BE2C (cell line): ENCODE results near the gene SIRT6.

Experiments used
- DNase-seq: peaks from one replicate; pipeline ENCODE4 v3.0.0-alpha.2; 2020
- H3K27me3 ChIP-seq: fragments of 250-450 bp; sonication (Bioruptor Pico); 2 replicates; pipeline ENCODE4 v1.5.1; 2020; ENCODE audit warnings: mild to moderate bottlenecking
- H3K36me3 ChIP-seq: fragments of 250-450 bp; sonication (Bioruptor Pico); 2 replicates; pipeline ENCODE4 v1.5.1; 2020; ENCODE audit warnings: mild to moderate bottlenecking
- H3K4me1 ChIP-seq: fragments of 250-450 bp; sonication (Bioruptor Pico); 2 replicates; pipeline ENCODE4 v1.5.1; 2020
- H3K4me3 ChIP-seq: 2 replicates; pipeline ENCODE4 v1.5.1; 2011; ENCODE audit warnings: low read depth, low read length
- H3K9me3 ChIP-seq: fragments of 250-450 bp; sonication (Bioruptor Pico); 2 replicates; pipeline ENCODE4 v1.5.1; 2020
- CTCF ChIP-seq: IDR thresholded peaks from 2 replicates; pipeline ENCODE4 v1.5.1; 2012; ENCODE audit warnings: mild to moderate bottlenecking, low read depth, low read length

SIRT6 gene

DNA sequence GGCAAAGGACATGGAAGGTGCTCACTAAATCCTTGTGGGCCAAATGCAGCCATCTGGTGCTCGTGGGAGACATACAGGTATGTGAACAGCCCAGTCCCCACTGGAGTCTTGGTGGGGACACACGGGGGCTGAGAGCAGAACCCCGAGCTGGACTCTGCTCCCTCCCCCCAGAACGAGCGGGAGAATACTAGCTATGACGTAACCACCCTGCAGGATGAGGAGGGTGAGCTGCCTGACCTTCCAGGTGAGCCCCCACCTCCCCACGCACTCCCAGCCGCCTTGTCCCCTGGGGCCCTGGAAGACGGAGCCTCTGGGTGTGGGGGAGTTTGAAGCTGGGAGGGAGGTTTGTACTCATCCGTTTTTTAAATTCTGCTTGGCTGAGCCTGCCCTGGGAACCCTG, 33.4 kb upstream of the SIRT6 start:
- Histone ChIP-seq H3K9me3 (peaks cover 6% of the 10 kb centered on the region), H3K4me1 (no peaks in the 10 kb centered on the region), H3K4me3 (no peak overlapping the region), H3K36me3 (no peaks in the 10 kb centered on the region), H3K27me3 (peaks cover 43% of the 10 kb centered on the region)
- no peak for TF ChIP-seq CTCF
- DNase-seq: no peak

DNA sequence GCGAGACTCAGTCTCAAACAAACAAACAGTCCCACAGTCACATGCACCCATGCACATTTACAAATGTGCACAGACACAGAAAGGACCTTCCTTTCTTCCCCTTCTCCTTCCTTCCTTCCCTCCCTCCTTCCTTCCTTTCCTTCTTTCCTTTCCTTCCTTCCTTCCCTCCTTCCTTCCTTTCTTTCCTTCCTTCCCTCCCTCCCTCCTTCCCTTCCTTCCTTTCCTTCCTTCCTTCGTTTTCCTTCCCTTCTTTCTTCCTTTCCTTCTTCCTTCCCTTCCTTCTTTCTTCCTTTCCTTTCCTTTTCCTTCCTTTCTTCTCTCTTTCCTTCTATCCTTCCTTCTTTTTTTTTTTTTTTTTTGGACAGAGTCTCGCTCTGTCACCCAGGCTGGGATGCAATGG, 30.8 kb upstream of the SIRT6 start:
- no peaks in the 10 kb centered on the region for H3K4me1 ChIP-seq
- peaks cover 6% of the 10 kb centered on the region for H3K9me3 ChIP-seq
- H3K4me3 ChIP-seq: no peak overlapping the region
- peaks cover 49% of the 10 kb centered on the region for H3K27me3 ChIP-seq
- no peak for TF ChIP-seq CTCF
- DNase-seq: no peak
- no peaks in the 10 kb centered on the region for H3K36me3 ChIP-seq

- no peak for TF ChIP-seq CTCF
- Histone ChIP-seq H3K27me3 (peaks cover 53% of the 10 kb centered on the region), H3K4me3 (no peak overlapping the region), H3K9me3 (no peaks in the 10 kb centered on the region), H3K4me1 (no peaks in the 10 kb centered on the region), H3K36me3 (no peaks in the 10 kb centered on the region)
- no peak for DNase-seq
Measured at GRCh38 chr19:4210166-4210731, 27.9 kb upstream of the SIRT6 start.

- no peaks in the 10 kb centered on the region for H3K9me3 ChIP-seq
- no peak for DNase-seq
- no peaks in the 10 kb centered on the region for H3K36me3 ChIP-seq
- no peaks in the 10 kb centered on the region for H3K4me1 ChIP-seq
- H3K4me3 ChIP-seq: no peak overlapping the region
- peak; percentile 48 for TF ChIP-seq CTCF
- peaks cover 36% of the 10 kb centered on the region for H3K27me3 ChIP-seq
Measured at GRCh38 chr19:4208385-4209094, 26.2 kb upstream of the SIRT6 start.

DNA sequence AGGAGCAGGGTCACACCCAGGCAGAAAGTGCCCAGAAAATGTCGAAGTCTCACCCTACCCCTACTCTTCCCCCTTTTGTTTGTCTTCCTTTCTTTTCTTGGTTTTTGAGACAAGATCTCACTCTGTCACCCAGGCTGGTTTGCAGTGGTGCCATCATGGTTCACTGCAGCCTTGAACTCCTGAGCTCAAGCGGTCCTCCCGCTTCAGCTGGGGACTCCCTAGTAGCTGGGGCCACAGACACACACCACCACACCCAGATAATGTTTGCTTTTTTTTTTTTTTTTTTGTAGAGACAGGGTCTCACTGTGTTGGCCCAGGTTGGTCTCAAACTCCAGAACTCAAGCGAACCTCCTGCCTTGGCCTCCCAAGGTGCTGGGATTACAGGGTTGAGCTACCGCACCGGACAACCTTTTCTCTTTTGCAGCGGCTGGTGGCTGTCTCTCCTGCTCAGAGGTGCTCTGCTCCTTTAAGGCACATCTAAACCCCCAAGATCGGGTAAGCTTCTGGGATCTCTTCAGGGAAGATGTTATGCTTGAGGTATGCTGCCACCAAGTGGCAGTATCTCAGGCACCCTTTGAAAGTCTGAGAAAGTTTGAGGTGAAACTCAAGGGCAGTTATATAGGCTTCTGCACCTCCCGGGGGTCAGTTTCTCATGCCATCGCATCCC, 24.6 kb upstream of the SIRT6 start:
- Histone ChIP-seq H3K27me3 (peaks cover 22% of the 10 kb centered on the region), H3K9me3 (no peaks in the 10 kb centered on the region), H3K4me3 (no peak overlapping the region), H3K36me3 (no peaks in the 10 kb centered on the region), H3K4me1 (no peaks in the 10 kb centered on the region)
- peak; percentile 32 for TF ChIP-seq CTCF
- DNase-seq: no peak

DNA sequence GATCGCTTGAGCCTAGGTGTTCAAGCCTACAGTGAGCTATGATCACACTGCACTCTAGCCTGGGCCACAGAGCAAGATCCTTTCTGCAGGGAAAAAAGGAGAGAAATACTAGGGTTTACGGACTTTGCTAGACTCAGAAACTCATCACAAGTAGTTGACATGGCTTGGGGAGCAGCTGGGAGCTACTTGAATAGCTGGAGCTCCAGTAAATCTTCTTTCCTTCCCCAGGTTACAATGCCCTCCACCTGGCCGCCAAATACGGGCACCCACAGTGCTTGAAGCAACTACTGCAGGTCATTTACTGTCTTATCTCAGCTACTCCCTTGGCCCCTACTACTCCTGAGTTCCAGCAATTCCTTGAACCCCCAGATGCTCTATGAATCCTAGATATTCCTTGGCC, 19.4 kb upstream of the SIRT6 start:
- no peak for DNase-seq
- no peaks in the 10 kb centered on the region for H3K4me1 ChIP-seq
- peaks cover 22% of the 10 kb centered on the region for H3K27me3 ChIP-seq
- no peak for TF ChIP-seq CTCF
- no peaks in the 10 kb centered on the region for H3K9me3 ChIP-seq
- no peak overlapping the region for H3K4me3 ChIP-seq
- H3K36me3 ChIP-seq: no peaks in the 10 kb centered on the region
